ENCODE data around the gene AQP3. TPM values are rescaled to one million over a fixed set of nuclear protein-coding genes. Genes with fewer than 3 reads are reported as not detected.
"Not testable (repeated sequence)": the region's sequence is repeated elsewhere in the genome, so short reads cannot be mapped to it uniquely, and the experiment has no call there.

AQP3 gene
- 109 and 113 TPM in 2 replicates for total RNA-seq

- intact Hi-C loops (cut with micrococcal nuclease), result loop anchor here (1.0 to 10.0 kb wide), 5 partner anchors 26 to 182 kb away; partner anchors contain the start of genes AQP7, BAG1, CHMP5 and NFX1
These were observed at the start of gene AQP3 for GRCh38 chr9:33446946-33447798. Gene AQP3 (minus strand): TSS chr9:33447593. CDS start chr9:33447530, 63 bp downstream.

GRCh38 chr9:33493819-33494218 is 46.4 kb upstream of the AQP3 start:
- intact Hi-C loops (cut with micrococcal nuclease), result not testable (repeated sequence)

- intact Hi-C loops (cut with micrococcal nuclease), result no loop called here
These were observed 41.7 kb upstream of the AQP3 start for GRCh38 chr9:33489066-33489465.

DNA sequence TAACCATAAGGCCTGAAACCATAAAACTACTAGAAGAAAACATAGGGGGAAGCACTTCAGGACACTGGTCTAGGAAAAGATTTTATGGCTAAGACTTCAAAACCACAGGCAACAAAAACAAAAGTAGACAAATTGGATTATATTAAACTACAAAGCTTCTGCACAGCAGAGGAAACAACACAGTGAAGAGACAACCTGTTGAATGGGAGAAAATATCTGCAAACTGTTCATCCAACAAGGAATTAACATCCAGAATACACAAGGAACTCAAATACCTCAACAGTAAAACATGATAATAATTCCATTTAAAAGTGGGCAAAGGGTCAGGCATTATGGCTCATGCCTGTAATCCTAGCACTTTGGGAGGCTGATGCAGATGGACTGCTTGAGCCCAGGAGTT is 37.9 kb upstream of the AQP3 start:
- intact Hi-C loops (cut with micrococcal nuclease), result not testable (repeated sequence)

GRCh38 chr9:33480976-33481375 is 33.6 kb upstream of the AQP3 start:
- intact Hi-C loops (cut with micrococcal nuclease), result no loop called here

DNA sequence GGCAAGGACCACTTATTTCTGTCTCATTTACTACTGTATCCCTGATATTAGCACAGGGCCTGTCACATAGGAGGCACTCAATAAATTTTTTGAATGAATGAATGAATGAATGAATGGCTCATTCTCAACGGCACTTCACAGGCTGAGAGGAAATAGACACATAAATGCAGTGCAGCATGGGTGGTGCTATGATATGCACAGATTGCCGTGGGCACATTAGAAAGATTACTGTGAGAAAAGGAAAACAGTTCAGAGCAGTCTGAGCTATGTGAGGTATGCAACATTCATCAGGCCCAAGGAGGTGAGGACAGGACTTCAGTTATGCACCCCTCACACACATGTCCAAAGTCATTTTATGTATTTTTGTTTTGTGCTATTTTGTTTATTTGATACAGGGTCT is 32.7 kb upstream of the AQP3 start:
- intact Hi-C loops (cut with micrococcal nuclease), result no loop called here

DNA sequence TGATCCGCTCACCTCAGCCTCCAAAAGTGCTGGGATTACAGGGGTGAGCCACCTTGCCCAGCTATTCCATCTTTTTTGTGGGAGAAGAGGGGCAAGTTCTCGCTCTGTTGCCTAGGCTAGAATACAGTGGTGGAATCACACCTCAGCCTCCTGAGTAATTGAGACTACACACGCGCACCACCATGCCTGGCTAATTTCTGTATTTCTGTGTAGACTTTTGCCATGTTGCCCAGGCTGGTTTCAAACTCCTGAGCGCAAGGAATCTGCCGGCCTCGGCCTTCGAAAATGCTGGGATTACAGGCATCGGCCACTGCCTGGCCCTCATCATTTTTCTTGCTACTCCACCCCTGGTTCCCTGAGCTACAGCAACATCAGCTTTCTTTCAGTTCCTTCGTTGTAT is 29.1 kb upstream of the AQP3 start:
- intact Hi-C loops (cut with micrococcal nuclease), result no loop called here

GRCh38 chr9:33475357-33475756 is 28.0 kb upstream of the AQP3 start:
- intact Hi-C loops (cut with micrococcal nuclease), result loop anchor here (2.0 kb wide), 1 partner anchor 309 kb away; the partner anchor contains the start of gene B4GALT1

GRCh38 chr9:33473643-33474352 is 26.4 kb upstream of the AQP3 start, which contains the start of gene NOL6:
Gene NOL6 (minus strand): TSS chr9:33473924. CDS start chr9:33473842, 82 bp downstream.
- intact Hi-C loops (cut with micrococcal nuclease), result loop anchor here (1.0 to 5.0 kb wide), 10 partner anchors 26 to 905 kb away; partner anchors contain the start of genes AQP3, B4GALT1, BAG1 and DNAJA1

DNA sequence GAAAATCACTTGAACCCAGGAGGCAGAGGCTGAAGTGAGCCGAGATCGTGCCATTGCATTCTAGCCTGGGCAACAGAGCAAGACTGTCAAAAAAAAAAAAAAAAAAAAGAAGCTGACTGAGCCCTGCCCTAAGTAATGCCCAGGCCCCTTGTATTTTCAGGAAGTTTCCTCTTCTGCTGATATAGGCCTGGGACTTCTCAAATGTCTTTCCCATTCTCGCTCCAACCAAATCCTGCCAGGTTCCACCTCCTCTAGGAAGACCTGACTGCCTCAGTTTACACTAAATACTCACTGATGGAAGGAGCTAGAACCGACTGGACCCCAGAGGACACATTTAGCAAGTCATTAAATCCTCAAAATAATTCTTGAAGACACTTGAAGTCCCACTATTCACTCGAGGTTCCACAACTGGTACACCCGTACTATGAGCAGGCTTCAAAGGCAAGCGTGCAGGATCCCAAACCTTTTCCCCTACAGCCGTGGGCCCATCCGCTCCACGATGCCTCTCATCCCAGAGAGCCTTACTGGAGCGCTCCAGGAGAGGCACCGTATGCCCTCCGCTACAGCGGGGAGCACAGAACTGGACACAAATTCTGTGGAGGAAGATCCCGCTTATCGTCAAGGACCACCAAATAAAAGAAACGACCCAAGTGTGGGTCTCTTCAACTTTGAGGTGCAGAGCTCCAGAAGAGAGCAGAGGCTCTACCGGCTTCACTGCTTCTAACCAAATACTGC is 25.7 kb upstream of the AQP3 start:
- intact Hi-C loops (cut with micrococcal nuclease), result loop anchor here (1.0 to 5.0 kb wide), 7 partner anchors 26 to 906 kb away; partner anchors contain the start of genes AQP3, DNAJA1, SMU1 and UBE2R2

- intact Hi-C loops (cut with micrococcal nuclease), result loop anchor here (2.0 to 5.0 kb wide), 4 partner anchors 40 to 906 kb away; partner anchors contain the start of genes SMU1 and UBE2R2
These were observed 24.9 kb upstream of the AQP3 start for GRCh38 chr9:33472171-33472880.

GRCh38 chr9:33471361-33471760 is 24.0 kb upstream of the AQP3 start:
- intact Hi-C loops (cut with micrococcal nuclease), result loop anchor here (5.0 kb wide), 3 partner anchors 41 to 394 kb away; partner anchors contain the start of genes SMU1 and UBE2R2

GRCh38 chr9:33469891-33470290 is 22.5 kb upstream of the AQP3 start:
- intact Hi-C loops (cut with micrococcal nuclease), result loop anchor here (5.0 kb wide), 3 partner anchors 42 to 393 kb away; partner anchors contain the start of genes SMU1 and UBE2R2

- intact Hi-C loops (cut with micrococcal nuclease), result no loop called here
These were observed 21.6 kb upstream of the AQP3 start for GRCh38 chr9:33468797-33469621.

GRCh38 chr9:33468215-33468730 is 20.9 kb upstream of the AQP3 start:
- intact Hi-C loops (cut with micrococcal nuclease), result no loop called here

DNA sequence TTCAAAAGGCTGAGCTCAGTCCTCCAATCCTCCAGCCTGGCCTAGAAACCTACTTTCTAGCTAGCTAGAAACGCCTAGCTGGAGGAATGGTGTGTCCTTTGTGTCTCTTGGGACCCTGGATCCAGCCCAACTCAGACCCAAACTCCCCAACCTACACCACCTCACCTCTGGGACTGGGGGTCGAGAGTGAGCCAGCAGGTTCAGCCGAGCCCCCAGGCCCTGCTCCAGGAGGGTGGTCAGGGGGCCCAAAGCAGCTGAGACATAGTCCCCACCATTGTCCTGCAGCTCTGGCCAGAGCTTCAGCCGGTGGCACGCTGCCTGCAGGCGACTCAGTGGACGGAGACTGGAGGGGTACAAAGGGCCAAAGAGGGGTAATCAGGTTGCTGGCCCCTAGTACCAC is 20.1 kb upstream of the AQP3 start:
- intact Hi-C loops (cut with micrococcal nuclease), result no loop called here

GRCh38 chr9:33466565-33467495 is 19.4 kb upstream of the AQP3 start:
- intact Hi-C loops (cut with micrococcal nuclease), result loop anchor here (1.0 kb wide), 3 partner anchors 64 to 180 kb away; no protein-coding TSS in a partner anchor

Data from T-helper 2 cell treated with Interferon-gamma antibody and Interleukin-4, amounts not matched to agents 100 ng/mL and 5 ng/mL, for 36 hours (primary cell).